GM18867 (cell line): ENCODE results near the gene FUS.

Experiments
- ATAC-seq: cut with Tn5 transposase; IDR thresholded peaks from one replicate; pipeline ENCODE4 v1.9.1; 2021; ENCODE audit warnings: mild to moderate bottlenecking, moderate library complexity; ENCODE audit not compliant: unreplicated experiment

Gene FUS

DNA sequence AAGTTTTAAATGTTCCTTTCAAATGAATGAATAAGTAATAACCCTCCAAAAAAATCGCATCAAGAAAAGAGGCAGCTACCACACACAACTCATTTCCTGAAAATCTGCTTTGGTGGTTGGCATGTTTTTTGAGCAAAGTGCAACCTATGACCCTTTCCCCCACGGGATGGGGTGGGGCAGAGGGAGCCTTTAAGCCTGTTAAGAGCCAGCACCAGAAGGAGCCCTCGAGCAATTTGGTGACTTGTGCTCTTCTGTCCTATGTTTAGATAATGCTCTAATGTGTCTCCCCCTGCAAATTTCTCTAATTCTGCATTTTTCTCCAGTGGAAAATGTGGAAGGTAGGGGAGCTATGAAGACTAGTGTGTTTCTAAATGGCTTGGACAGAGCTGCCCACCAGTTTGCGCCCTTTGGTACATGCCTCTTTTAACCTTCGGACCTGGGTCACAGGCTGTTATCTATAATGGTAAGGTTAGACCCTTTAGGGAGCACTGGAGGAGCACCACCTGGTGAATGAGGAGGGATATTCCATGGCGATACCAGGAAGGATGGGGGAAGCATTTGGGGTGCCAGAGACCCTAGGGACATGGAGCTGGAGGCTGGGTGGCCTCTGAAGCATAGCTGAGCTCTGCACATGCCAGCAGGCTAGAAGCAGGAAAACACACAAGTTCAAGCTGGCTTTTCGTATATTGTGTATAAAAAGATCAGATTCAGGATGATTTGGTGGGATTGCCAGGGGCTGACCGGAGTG, 21.1 kb downstream of the FUS start:
- ATAC-seq, result no peak

DNA sequence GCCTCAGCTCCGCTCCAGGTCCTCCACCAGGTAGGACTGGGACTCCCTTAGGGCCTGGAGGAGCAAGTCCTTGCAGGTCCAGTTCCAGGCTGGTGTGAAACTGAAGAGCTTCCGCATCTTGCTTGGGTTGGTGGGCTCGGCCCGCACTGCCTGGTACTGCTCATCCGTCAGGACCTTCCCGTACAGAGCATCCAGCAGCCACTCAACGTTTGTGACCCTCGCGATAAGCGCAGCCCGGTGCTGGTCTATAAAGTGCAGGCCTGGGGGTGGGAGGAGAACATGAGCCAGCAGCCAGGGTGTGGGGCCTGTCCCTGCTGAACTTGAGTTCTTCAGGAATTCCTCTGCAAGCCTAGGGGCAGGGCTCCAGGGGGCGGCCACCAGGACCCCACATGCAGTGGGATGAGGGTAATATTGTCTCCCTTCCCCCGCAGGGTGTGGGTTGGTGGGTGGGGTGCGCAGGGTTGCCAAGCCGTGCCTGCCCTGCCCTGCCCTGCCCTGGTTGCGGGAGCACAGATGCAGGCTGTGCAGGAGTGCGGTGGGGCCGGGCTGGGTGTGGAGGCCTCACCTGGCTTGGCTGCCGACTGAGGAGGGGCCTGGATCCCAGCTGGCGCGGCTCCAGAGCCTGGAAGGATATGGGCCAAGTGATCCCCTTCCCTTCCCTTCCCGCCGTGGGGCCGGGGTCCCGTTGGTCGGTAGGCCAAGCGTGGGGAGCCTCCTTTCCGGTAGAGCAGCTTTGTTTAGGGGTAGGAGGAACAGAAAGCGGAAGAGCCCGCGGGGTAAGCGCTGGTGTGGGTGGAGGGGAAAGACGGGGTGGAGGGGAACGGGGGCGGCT, 21.9 kb downstream of the FUS start:
- peak; percentile 66 for ATAC-seq

DNA sequence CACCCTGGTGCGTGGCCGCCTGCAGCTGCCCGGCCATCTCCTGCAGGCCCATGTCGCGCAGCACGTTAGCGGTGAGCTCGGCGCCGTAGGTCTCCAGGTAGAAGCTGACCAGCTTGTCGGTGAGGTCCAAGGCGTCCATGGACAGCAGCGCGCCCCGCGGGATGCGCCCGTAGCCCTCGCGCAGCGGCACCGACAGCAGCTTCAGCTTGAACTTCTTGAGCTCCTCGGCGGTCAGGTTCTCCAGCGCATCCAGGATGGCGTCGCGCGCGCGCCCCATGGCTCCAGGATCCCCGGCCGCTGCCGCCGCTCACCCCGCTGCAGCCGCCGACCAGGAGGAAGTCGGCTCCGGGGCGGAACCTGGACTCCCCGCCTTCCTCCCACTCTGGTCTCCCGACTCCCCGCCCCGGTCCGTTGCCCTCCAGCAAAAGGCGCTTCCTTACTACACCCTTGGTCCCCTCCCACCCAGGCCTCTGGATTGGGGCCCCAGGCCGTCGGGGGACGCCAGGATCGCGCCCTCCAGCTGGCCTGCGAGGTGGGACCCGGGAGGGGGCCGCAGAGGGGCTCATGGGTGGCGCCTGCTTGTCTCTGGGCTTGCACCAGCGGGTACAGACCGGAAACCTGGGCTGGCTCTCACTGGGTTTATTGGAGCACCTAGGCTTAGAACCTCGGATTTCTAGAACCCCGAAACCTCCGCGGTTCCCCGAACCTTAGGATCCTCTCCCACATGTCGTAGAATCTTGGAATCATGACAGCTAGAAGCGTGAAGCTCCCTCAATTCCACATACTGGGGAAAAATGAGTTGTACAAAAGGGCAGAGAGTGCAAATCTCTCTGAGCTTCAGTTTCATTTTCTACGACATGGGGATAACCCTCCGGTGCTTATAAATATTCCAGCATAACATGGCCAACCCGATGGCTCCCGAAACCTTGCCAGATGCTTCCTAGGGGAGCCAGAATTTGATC, 22.8 kb downstream of the FUS start, which contains the start of gene PYCARD:
Gene PYCARD, minus strand, starts transcription at position 347 of the 962 bp plus-strand sequence. Its CDS starts 70 bp downstream, at position 277.
- peak; percentile 41 for ATAC-seq

DNA sequence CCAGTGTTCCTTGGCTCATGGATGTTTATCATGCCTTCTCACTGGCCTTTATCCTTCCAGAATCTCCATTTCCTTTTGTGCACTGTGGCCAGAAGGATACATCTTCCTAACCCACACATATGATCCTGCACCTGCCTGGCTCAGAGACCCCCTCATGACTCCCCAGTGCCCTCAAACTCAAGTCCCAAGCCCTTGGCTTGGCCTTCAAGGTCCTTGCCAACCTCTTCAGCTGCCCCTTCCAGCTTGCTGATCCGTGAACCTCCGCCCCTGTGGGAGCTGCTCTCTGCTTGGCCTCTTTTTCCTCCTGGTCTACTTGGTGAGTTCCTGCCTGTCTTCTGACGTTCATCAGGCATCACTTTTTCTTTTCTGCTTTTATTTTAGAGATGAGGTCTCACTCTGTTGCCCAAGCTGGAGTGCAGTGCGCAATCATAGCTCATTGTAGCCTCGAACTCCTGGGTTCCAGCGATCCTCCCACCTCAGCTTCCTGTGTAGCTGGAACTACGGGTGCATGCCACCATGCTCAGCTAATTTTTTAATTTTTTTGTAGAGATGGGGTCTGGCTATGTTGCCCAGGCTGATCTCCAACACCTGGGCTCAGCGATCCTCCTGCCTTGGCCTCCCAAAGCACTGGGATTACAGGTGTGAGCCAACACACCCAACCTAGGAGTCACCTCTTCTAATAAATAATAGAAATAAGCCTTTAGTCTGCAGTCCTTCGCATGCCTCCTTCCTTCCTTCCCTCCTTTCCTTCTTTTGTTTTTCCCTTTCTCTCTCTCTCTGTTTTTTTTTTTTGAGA, 25.1 kb downstream of the FUS start:
- ATAC-seq, result no peak

DNA sequence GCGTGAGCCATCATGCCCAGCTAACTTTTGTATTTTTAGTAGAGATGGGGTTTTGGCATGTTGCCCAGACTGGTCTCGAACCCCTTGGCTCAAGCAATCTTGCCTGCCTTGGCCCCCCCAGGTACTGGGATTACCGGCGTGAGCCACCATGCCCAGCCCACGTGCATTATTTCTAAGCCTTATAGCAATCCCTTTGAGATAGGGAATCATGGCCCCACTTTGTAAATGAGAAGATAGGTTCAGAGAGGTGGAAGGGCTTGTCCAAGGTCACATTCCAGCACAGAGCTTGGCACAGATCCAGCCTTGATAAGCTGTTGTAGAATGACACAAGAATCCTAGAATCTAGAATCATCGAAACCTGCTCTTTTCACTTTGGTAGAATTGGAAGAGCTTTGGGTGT, 26.8 kb downstream of the FUS start:
- no peak for ATAC-seq

DNA sequence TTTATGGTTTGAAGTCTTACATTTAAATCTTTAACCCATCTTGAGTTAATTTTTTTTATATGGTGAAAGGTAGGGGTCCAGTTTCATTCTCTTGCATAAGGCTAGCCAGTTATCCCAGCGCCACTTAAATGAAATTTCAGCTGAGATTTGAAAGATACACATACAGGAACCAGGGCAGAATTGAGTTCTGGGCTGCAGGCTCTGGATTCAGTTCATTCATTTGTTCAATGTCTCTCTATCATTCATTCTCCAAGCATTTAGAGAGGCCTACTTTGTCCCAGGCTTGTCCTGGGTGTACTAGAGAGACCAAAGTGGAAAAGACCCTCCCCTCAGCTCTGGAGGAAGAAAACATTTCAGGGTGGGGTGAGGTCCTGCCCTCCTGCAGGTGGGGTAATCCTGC, 33.4 kb downstream of the FUS start:
- ATAC-seq, result no peak

DNA sequence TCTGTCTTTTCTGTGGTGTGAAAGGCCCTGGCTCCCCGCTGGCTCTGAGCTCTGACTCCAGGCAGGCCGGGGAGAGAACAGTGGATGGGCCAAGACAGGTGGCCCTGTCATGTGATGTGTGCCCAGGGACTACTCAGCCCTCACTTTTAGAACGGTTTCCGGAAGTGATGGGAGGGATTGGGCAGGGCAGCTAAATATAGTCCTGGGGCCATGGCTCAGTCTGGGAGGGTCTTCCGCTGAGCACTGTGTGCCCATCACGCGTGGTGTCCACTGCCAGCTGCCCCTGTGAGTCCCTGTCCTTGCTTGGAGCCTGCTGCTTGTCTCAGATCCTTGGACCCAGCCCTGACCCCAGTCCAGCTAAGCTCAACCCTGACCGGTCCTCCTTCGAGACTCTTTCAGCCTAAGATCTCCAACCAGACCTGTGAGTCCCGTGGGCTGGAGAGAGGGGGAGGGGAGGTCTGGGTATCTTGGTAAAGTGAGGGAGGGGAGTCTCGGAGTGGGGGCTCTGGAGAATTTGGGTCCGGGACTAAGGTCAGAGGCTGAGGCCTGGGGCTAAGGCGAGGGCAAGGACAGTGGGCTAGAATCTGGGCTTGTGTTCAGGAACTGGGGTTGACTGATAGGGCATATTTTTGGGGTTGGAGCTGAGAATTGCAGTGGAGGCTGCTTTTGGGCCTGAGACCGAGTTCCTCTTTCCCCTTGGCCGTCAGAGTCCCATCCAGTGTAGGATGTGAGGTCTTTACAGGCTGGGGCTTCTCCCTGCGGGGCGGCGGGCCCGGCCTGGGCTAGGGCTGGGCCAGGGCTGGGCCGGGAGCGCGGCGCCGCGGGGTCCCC, 34.2 kb downstream of the FUS start, which contains the start of gene TRIM72:
Gene TRIM72, plus strand, starts transcription at position 243 of the 831 bp plus-strand sequence. CDS start 620 bp downstream, outside the sequence.
- no peak for ATAC-seq

DNA sequence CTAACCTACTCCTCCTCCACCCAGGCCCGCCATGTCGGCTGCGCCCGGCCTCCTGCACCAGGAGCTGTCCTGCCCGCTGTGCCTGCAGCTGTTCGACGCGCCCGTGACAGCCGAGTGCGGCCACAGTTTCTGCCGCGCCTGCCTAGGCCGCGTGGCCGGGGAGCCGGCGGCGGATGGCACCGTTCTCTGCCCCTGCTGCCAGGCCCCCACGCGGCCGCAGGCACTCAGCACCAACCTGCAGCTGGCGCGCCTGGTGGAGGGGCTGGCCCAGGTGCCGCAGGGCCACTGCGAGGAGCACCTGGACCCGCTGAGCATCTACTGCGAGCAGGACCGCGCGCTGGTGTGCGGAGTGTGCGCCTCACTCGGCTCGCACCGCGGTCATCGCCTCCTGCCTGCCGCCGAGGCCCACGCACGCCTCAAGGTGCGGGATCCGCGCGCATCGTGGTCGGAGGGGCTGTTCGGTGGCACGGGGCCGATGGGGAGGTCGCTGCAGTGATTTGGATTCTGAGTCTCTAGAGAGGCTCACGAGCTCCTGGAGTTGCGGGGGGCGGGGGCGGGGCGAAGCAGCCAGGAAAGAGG, 34.9 kb downstream of the FUS start:
- ATAC-seq, result no peak

DNA sequence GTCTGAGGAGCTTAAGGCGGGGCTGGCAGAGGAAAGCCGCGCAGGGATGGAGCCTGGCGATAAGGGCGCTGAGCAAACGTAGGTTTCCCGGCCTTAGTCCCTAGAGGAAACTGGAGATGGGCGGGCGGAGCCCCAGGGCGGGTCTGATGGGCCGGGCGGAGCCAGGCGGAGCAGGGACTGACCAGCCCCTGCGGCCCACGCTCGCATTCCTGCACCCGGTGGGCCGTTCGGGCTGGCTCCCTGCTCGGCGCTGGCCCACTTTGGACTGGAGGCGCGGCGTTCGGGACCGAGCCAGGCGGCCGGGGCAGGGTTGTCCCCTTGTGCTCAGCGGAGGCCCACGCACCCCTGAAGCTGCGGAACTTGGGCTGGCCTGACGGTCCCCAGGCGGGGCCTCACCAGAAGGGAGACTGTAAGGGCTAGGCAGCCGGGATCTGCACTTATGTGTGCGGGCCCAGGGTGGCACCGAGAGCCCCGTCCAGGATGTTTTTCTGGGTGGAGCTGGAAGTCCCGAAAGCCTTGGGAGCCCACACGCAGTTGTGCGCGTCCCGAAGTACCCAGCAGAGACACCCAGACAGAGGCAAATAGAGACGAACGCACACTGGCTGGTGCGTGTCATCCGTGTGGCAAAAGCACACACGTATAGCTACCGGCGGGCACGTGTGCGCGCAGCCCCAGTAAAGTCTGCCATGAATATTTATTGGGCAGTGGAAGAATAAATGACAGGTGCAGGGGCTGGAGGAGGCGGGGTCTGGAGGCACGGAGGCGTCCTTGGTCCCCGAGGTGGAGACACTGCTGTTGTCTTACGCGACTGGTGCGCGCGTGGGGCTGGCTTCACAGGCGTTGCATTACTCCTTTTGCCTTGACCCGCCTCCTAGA, 35.6 kb downstream of the FUS start:
- no peak for ATAC-seq

DNA sequence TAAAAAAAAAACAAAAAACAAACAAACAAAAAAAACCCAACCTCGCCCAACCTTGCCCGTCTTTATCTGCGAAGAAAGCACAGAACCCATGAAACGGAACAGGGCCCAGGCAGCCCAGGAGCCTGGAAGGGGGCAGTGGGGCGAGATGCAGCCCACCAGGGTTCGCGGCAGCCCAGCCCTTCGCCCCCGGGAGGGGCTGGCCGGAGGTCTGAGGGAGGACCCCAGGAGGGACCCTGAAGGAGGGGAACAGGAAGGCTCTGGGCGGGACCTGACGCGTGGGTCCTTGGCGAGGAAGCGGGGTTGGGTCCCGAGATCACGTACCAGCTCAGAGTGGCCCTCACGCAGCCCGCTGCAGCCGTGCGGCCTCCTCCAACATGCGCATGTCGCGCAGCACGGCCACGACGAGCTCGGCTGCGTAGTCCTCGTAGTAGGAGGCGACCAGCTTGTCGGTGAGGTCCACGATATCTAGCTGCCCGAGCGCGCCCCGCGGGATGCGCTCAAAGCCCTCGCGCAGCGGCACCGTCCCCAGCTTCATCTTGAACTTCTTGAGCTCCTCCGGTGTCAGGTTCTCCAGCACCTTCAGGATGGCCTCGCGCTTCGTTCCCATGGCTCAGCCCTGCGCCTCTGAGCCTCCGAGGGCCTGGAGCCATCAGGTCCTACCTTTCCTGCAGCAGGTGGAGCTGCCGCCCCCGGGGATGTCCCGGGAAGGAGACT, 36.6 kb downstream of the FUS start, which contains the start of gene PYDC1:
Gene PYDC1, minus strand, starts transcription at position 714 of the 714 bp plus-strand sequence. Its CDS starts 107 bp downstream, at position 607.
- ATAC-seq, result no peak

DNA sequence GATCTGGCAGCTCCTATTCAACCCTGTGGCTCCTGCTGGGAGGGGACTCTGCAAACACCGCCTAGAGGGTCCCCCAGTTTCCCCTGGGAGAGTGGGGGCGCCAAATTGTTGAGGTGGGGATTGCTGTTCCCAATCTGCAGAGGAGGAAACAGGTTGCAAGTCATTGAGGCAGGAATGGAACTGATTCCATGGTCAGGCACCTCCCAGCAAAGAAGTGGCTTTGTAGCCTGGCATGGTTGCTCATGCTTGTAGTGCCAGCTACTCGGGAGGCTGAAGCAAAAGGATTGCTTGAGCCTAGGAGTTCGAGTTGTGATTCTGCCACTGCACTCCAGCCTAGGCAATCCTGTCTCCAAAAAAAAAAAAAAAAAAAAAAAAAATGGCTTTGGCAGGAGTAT, 37.2 kb downstream of the FUS start:
- ATAC-seq, result no peak

DNA sequence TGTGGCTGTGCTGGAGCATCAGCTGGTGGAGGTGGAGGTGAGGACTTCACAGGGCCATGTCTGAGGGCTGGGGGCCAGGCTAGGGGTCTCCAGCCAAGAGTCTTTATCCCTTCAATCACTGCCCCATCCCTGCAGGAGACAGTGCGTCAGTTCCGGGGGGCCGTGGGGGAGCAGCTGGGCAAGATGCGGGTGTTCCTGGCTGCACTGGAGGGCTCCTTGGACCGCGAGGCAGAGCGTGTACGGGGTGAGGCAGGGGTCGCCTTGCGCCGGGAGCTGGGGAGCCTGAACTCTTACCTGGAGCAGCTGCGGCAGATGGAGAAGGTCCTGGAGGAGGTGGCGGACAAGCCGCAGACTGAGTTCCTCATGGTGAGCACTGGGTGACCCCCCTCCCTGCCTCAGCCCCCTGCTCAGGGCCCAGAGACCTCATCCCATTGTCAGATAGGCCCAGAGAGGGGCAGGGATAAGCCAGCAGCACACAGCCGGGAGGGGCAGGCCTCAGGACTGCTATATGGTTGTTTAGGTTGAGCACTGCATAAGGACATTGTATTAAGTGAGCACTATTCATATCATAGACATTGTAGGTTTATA, 39.3 kb downstream of the FUS start:
- ATAC-seq, result no peak

DNA sequence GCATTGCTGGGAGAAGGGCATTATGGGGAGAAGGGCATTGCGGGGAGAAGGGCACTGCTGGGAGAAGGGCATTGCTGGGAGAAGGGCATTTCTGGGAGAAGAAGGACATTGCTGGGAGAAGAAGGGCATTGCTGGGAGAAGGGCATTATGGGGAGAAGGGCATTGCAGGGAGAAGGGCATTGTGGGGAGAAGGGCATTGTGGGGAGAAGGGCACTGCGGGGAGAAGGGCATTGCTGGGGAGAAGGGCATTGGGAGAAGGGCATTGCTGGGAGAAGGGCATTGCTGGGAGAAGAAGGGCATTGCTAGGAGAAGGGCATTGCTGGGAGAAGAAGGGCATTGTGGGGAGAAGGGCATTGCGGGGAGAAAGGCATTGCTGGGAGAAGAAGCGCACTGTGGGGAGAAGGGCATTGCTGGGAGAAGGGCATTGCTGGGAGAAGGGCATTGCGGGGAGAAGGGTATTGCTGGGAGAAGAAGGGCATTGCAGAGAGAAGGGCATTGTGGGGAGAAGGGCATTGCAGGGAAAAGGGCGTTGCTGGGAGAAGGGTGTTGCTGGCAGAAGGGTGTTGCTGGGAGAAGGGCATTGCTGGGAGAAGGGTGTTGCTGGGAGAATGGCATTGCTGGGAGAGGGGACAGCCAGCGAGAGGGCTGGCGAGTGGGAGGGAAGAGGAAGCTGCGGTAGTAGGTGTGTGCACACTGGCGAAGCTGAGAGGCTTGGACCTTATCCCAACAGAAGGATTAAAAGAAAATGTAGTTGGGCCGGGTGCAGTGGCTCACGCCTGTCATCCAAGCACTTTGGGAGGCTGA, 41.6 kb downstream of the FUS start:
- ATAC-seq, result no peak

DNA sequence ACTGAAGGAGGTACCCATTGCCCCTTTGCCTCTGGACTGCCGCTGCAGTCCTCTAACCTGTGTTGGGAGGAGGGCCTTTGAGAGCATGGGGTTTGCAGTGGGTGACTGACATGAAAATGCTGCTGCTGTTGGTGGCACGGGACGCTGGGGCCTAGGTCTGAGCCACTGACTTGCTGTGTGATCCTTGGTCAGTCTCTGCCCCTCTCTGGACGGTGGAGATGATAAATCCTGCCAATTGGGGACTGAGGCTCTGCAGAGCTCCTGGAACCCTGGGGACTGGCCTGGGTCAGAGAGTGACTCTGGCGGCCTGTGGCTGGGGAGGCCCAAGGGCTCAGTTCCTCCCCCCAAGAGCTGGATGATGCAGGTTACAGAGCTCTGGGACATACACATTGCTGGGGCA, 43.1 kb downstream of the FUS start:
- no peak for ATAC-seq

DNA sequence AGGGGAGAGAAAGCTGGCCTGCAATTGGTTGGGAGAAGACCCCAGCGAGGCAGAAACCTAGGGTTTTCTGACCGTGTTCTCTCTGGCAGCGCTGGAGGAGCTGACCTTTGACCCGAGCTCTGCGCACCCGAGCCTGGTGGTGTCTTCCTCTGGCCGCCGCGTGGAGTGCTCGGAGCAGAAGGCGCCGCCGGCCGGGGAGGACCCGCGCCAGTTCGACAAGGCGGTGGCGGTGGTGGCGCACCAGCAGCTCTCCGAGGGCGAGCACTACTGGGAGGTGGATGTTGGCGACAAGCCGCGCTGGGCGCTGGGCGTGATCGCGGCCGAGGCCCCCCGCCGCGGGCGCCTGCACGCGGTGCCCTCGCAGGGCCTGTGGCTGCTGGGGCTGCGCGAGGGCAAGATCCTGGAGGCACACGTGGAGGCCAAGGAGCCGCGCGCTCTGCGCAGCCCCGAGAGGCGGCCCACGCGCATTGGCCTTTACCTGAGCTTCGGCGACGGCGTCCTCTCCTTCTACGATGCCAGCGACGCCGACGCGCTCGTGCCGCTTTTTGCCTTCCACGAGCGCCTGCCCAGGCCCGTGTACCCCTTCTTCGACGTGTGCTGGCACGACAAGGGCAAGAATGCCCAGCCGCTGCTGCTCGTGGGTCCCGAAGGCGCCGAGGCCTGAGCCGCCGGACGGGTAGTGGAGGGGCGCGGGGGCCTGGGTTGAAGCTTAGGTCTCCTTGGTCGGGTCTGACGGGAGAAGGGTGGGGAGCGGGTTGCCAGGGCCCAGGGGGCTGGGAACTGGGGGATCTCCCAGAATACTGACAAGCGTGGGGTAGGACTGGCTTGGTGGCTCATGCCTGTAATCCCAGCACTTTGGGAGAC, 44.4 kb downstream of the FUS start:
- ATAC-seq, result no peak
